CD8-positive, alpha-beta memory T cell (primary cell): ENCODE measurements around the gene ABHD17C. TPM values are rescaled to one million over a fixed set of nuclear protein-coding genes. Genes with fewer than 3 reads are reported as not detected.

Source experiments
- CTCF ChIA-PET: fragments of 350-600 bp; sonication (Branson Sonifier 250); formaldehyde crosslinking; loops from one replicate; lab custom pipeline; 2021; ENCODE audit warnings: antibody characterized with exemption; lab: Charles Lee
- POLR2A ChIA-PET: fragments of 350-600 bp; sonication (Branson Sonifier 250); formaldehyde crosslinking; loops from one replicate; lab custom pipeline; 2021; ENCODE audit warnings: antibody characterized with exemption; lab: Charles Lee
- DNase-seq, 5 donors: peaks; one replicate each; pipeline versions ENCODE4 v3.0.0 to v3.0.0-alpha.2; 2020 to 2022; ENCODE audit warnings: mixed read lengths in 1 of 5
- H3K27ac ChIP-seq: one replicate; pipeline ENCODE4 v1.7.0; 2013; ENCODE audit warnings: low read depth, mild to moderate bottlenecking, low read length, moderate library complexity
- H3K27me3 ChIP-seq: 2 replicates; pipeline ENCODE4 v1.7.0; 2013; ENCODE audit warnings: low read length, mild to moderate bottlenecking; ENCODE audit not compliant: insufficient read depth, poor library complexity, severe bottlenecking
- H3K36me3 ChIP-seq: 2 replicates; pipeline ENCODE4 v1.7.0; 2013; ENCODE audit warnings: mild to moderate bottlenecking, low read length, moderate library complexity; ENCODE audit not compliant: insufficient read depth
- H3K4me1 ChIP-seq: 2 replicates; pipeline ENCODE4 v1.7.0; 2013; ENCODE audit warnings: mild to moderate bottlenecking, low read length, moderate library complexity; ENCODE audit not compliant: insufficient read depth
- H3K4me3 ChIP-seq: 2 replicates; pipeline ENCODE4 v1.7.0; 2013; ENCODE audit warnings: mild to moderate bottlenecking, low read length
- H3K9me3 ChIP-seq: 2 replicates; pipeline ENCODE4 v1.7.0; 2013; ENCODE audit warnings: mild to moderate bottlenecking, low read length
- H3K27ac Mint-ChIP-seq, 8 donors: one replicate each; pipeline ENCODE4 v1.8.0; 2020 to 2021; ENCODE audit warnings: mixed read lengths in 8 of 8, mild to moderate bottlenecking in 6 of 8, inconsistent platforms in 3 of 8, moderate library complexity in 3 of 8
- H3K27me3 Mint-ChIP-seq, 2 donors: one replicate each; pipeline ENCODE4 v1.8.0; 2020 to 2021; ENCODE audit warnings: mixed read lengths in 2 of 2, mild to moderate bottlenecking in 1 of 2, moderate library complexity in 1 of 2
- H3K36me3 Mint-ChIP-seq, 3 donors: one replicate each; pipeline ENCODE4 v1.8.0; 2020 to 2021; ENCODE audit warnings: mixed read lengths in 3 of 3, inconsistent platforms in 1 of 3, mild to moderate bottlenecking in 1 of 3
- H3K4me1 Mint-ChIP-seq, 3 donors: one replicate each; pipeline ENCODE4 v1.8.0; 2020 to 2021; ENCODE audit warnings: mixed read lengths in 3 of 3, inconsistent platforms in 1 of 3, mild to moderate bottlenecking in 1 of 3
- H3K4me3 Mint-ChIP-seq, 7 donors: one replicate each; pipeline ENCODE4 v1.8.0; 2020 to 2021; ENCODE audit warnings: mixed read lengths in 7 of 7, mild to moderate bottlenecking in 6 of 7, moderate library complexity in 4 of 7, inconsistent platforms in 2 of 7
- H3K9me3 Mint-ChIP-seq, 5 donors: one replicate each; pipeline ENCODE4 v1.8.0; 2020 to 2022; ENCODE audit warnings: mixed read lengths in 5 of 5, mild to moderate bottlenecking in 3 of 5, moderate library complexity in 2 of 5, inconsistent platforms in 1 of 5
- polyA plus RNA-seq: library from polyadenylated mRNA; unstranded; fragments of 300-500 nt; fragmentation: Illumina TruSeq; gene quantifications from one replicate; pipeline ENCODE4 v1.2.3, GENCODE V29; 2021
- total RNA-seq, 2 experiments: library from RNA; stranded (reverse); gene quantifications; one replicate each; pipeline ENCODE4 v1.2.3, GENCODE V29; 2021

The ABHD17C gene
- total and polyA plus RNA-seq, 3 experiments from 2014 or later, result 3.1 to 6.3 (median 5.6) TPM

GRCh38 chr15:80691575-80691974 lies 3.5 kb upstream of the ABHD17C start:
- no peak overlapping the region for H3K27ac Mint-ChIP-seq

DNA sequence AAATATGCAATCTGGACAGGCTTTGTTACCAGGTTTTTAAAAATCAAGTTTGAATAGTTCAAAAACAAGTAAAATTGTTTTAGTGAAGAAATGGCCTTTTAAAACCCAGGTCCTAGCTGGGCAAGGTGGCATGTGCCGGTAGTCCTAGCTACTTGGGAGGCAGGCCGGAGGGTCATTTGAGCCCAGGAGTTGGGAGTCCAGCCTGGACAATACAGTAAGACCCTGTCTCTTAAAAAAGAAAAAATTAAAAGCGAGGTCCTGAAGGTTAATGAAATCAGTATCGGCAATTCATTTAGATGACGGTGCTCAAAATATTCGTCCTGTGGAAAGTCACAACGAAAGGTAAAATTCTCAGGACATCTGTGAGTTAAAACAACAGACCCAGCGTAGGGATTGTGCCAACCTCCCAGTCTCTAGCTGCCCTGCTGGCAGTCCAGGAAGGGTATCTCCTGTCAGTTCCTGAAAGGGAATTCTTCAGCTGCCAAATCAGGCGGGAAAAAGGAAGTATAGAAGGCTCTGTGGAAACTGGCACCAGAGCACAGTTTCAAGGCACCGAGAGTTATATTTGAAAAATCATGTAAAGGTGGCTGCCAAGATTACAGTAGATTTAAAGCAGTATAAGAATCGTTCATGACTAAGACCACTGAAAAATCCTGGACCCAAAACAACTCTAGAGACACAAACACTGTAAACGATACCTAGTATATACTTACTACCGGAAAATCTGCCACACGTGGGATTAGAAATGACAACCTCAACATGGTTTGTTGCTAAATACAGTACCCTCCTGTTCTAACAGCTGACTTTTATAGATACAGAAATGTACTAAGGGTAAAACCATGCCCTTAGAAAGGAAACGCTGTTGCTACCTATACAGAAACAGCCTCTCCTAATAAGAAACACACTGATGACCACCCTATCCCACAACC lies 1.2 kb upstream of the ABHD17C start:
- ChIA-PET CTCF (interaction anchor here (1.2 kb wide), 1 partner anchor 10 kb away, joined by 3 read pairs; no protein-coding TSS in a partner anchor), POLR2A (interaction anchor here (1.0 kb wide), 1 partner anchor 110 kb away, joined by 3 read pairs; no protein-coding TSS in a partner anchor)
- Histone ChIP-seq H3K27ac (no peak overlapping the region), H3K9me3 (no peaks in the 10 kb centered on the region), H3K4me1 (peaks cover 17% of the 10 kb centered on the region), H3K27me3 (no peaks in the 10 kb centered on the region), H3K4me3 (peak overlapping the region; percentile 60), H3K36me3 (no peaks in the 10 kb centered on the region)
- H3K36me3 Mint-ChIP-seq, result peaks cover 0 to 9% (median 0%) of the 10 kb centered on the region in 3 donors
- H3K9me3 Mint-ChIP-seq, result no peaks in the 10 kb centered on the region
- peaks cover 22 to 34% (median 24%) of the 10 kb centered on the region in 3 donors for H3K4me1 Mint-ChIP-seq
- peak overlapping the region; percentile 88 to 99 (median 97) for H3K4me3 Mint-ChIP-seq
- H3K27me3 Mint-ChIP-seq, result no peaks in the 10 kb centered on the region
- DNase-seq, result no peak
- H3K27ac Mint-ChIP-seq, result peak overlapping the region; percentile 34 to 96 (median 87)

More at GRCh38 chr15:80691575-80691974, 3.5 kb upstream of the ABHD17C start:
- no peaks in the 10 kb centered on the region for H3K36me3 ChIP-seq
- no peaks in the 10 kb centered on the region for H3K27me3 ChIP-seq
- H3K4me3 ChIP-seq, result no peak overlapping the region
- H3K4me3 Mint-ChIP-seq, result peak overlapping the region in 1 of 7 donors; percentile 28
- H3K4me1 ChIP-seq, result peaks cover 11% of the 10 kb centered on the region
- no peaks in the 10 kb centered on the region for H3K9me3 ChIP-seq
- DNase-seq, result no peak
- no peaks in the 10 kb centered on the region for H3K9me3 Mint-ChIP-seq
- POLR2A ChIA-PET, result no interaction called here
- H3K4me1 Mint-ChIP-seq, result peaks cover 11 to 17% (median 13%) of the 10 kb centered on the region in 3 donors
- H3K27ac ChIP-seq, result no peak overlapping the region
- H3K36me3 Mint-ChIP-seq, result peaks cover 0 to 9% (median 0%) of the 10 kb centered on the region in 3 donors
- CTCF ChIA-PET, result no interaction called here
- no peaks in the 10 kb centered on the region for H3K27me3 Mint-ChIP-seq

GRCh38 chr15:80694611-80695098 lies 455 bp upstream of the ABHD17C start:
- H3K27me3 ChIP-seq, result no peaks in the 10 kb centered on the region
- no peaks in the 10 kb centered on the region for H3K36me3 ChIP-seq
- H3K9me3 ChIP-seq, result no peaks in the 10 kb centered on the region
- DNase-seq, result peak in 3 of 5 donors; percentile 20 to 36 (median 32)
- ChIA-PET CTCF (interaction anchor here (1.1 to 2.1 kb wide), 4 partner anchors 8 to 81 kb away, joined by 3 to 9 read pairs (median 3); no protein-coding TSS in a partner anchor), POLR2A (interaction anchor here (0.6 to 1.0 kb wide), 2 partner anchors 110 to 597 kb away, joined by 3 to 4 read pairs; no protein-coding TSS in a partner anchor)
- Mint-ChIP-seq H3K27me3 (no peaks in the 10 kb centered on the region), H3K4me1 (peaks cover 22 to 34% (median 24%) of the 10 kb centered on the region in 3 donors), H3K36me3 (peaks cover 0 to 9% (median 0%) of the 10 kb centered on the region in 3 donors), H3K27ac (peak overlapping the region; percentile 34 to 96 (median 87)), H3K9me3 (no peaks in the 10 kb centered on the region), H3K4me3 (peak overlapping the region; percentile 88 to 99 (median 97))
- peak overlapping the region; percentile 60 for H3K4me3 ChIP-seq
- no peak overlapping the region for H3K27ac ChIP-seq
- peaks cover 17% of the 10 kb centered on the region for H3K4me1 ChIP-seq

- H3K9me3 ChIP-seq, result no peaks in the 10 kb centered on the region
- no peaks in the 10 kb centered on the region for H3K36me3 ChIP-seq
- Mint-ChIP-seq H3K4me1 (peaks cover 22 to 34% (median 24%) of the 10 kb centered on the region in 3 donors), H3K27me3 (peaks cover 0 to 4% of the 10 kb centered on the region in 2 donors), H3K36me3 (peaks cover 0 to 9% (median 0%) of the 10 kb centered on the region in 3 donors), H3K9me3 (no peaks in the 10 kb centered on the region), H3K4me3 (peak overlapping the region; percentile 84 to 98 (median 95)), H3K27ac (peak overlapping the region; percentile 45 to 95 (median 84))
- peak overlapping the region; percentile 76 for H3K4me3 ChIP-seq
- ChIA-PET CTCF (interaction anchor here (1.1 to 2.1 kb wide), 4 partner anchors 10 to 80 kb away, joined by 3 to 9 read pairs (median 3); no protein-coding TSS in a partner anchor), POLR2A (no interaction called here)
- DNase-seq, result peak in 4 of 5 donors; percentile 1 to 53 (median 12)
- H3K27me3 ChIP-seq, result no peaks in the 10 kb centered on the region
- H3K27ac ChIP-seq, result no peak overlapping the region
- peaks cover 17% of the 10 kb centered on the region for H3K4me1 ChIP-seq
These were observed 976 bp downstream of the ABHD17C start for GRCh38 chr15:80695911-80696661.

DNA sequence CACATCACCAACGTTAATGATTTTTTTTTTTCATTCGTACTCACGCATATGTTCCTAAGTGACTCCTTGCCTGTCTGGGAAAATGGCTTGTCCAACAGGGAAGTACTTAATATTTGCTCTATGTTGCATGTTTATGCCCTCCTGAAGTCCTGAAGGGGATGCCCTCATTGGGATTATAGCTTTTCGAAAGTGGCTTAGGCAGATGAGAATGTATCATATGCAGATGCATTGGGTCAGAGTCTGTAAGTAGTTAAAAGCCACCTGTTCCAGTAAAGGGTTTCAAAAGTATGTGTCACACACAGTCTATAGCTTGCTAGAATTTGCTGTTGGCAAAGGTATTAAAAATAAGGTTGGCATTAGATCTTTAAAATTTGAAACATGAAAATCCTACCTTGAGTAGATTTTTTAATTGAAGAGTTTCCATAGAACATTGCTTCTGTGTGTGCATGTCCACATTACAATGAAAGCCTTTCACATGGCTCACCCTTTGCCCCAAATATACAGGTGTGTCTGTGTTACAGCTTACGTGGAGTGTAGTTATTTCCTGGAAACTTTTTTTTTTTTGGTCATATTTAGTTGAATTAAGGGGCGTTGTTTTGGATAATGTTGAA lies 2.1 kb downstream of the ABHD17C start:
- peaks cover 17% of the 10 kb centered on the region for H3K4me1 ChIP-seq
- H3K36me3 Mint-ChIP-seq, result peaks cover 0 to 9% (median 0%) of the 10 kb centered on the region in 3 donors
- peaks cover 22 to 34% (median 24%) of the 10 kb centered on the region in 3 donors for H3K4me1 Mint-ChIP-seq
- no peaks in the 10 kb centered on the region for H3K9me3 ChIP-seq
- no peak overlapping the region for H3K4me3 ChIP-seq
- CTCF ChIA-PET, result no interaction called here
- H3K9me3 Mint-ChIP-seq, result no peaks in the 10 kb centered on the region
- peak overlapping the region; percentile 84 to 98 (median 95) for H3K4me3 Mint-ChIP-seq
- POLR2A ChIA-PET, result no interaction called here
- peaks cover 0 to 8% of the 10 kb centered on the region in 2 donors for H3K27me3 Mint-ChIP-seq
- no peaks in the 10 kb centered on the region for H3K36me3 ChIP-seq
- H3K27me3 ChIP-seq, result no peaks in the 10 kb centered on the region
- H3K27ac ChIP-seq, result no peak overlapping the region
- H3K27ac Mint-ChIP-seq, result peak overlapping the region in 2 of 8 donors; percentile 21 to 90
- no peak for DNase-seq

DNA sequence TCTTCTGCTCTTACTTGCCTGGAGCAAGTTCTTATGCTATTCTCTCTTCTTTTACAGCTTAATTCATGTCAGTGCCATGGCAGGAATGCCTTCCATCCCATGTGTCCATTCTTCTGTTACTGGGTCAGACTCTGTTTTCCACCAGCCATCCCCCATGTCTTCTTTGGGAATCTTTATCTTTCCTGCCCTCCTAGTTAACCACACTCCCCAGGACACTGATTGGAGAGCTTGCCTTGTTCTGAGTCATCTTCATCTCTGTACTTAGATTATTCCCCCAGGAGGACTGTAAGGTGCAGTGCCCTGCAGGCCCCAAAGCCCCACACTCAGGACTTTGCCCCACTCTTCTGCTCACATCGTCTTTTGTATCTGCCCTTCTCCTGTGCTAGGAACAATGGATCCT lies 3.6 kb downstream of the ABHD17C start:
- no peaks in the 10 kb centered on the region for H3K27me3 ChIP-seq
- H3K4me1 ChIP-seq, result peaks cover 17% of the 10 kb centered on the region
- no peak overlapping the region for H3K27ac ChIP-seq
- Mint-ChIP-seq H3K4me1 (peaks cover 23 to 36% (median 24%) of the 10 kb centered on the region in 3 donors), H3K27me3 (peaks cover 0 to 8% of the 10 kb centered on the region in 2 donors), H3K4me3 (peak overlapping the region in 2 of 7 donors; percentile 54 to 92), H3K36me3 (peaks cover 0 to 9% (median 0%) of the 10 kb centered on the region in 3 donors), H3K9me3 (no peaks in the 10 kb centered on the region), H3K27ac (peak overlapping the region in 1 of 8 donors; percentile 41)
- ChIA-PET POLR2A (no interaction called here), CTCF (no interaction called here)
- H3K4me3 ChIP-seq, result no peak overlapping the region
- no peak for DNase-seq
- H3K36me3 ChIP-seq, result no peaks in the 10 kb centered on the region
- no peaks in the 10 kb centered on the region for H3K9me3 ChIP-seq

- DNase-seq, result no peak
- Histone ChIP-seq H3K4me1 (peaks cover 11% of the 10 kb centered on the region), H3K9me3 (no peaks in the 10 kb centered on the region), H3K36me3 (no peaks in the 10 kb centered on the region), H3K4me3 (no peak overlapping the region), H3K27ac (no peak overlapping the region), H3K27me3 (no peaks in the 10 kb centered on the region)
- Mint-ChIP-seq H3K4me1 (peaks cover 16 to 33% (median 27%) of the 10 kb centered on the region in 3 donors), H3K9me3 (no peaks in the 10 kb centered on the region), H3K27me3 (peaks cover 0 to 8% of the 10 kb centered on the region in 2 donors), H3K4me3 (peak overlapping the region in 1 of 7 donors; percentile 25), H3K36me3 (peaks cover 0 to 5% (median 3%) of the 10 kb centered on the region in 3 donors), H3K27ac (no peak overlapping the region)
- ChIA-PET POLR2A (no interaction called here), CTCF (no interaction called here)
These were observed 4.9 kb downstream of the ABHD17C start for GRCh38 chr15:80699981-80700380.
